Activated naive CD4-positive, alpha-beta T cell treated with anti-CD3 and anti-CD28 coated beads for 36 hours (primary cell): ENCODE data around the gene E2F3. TPM values are rescaled to one million over a fixed set of nuclear protein-coding genes. Genes with fewer than 3 reads are reported as not detected.
A peak's percentile ranks its signal among the peaks of the same experiment; 100 is the strongest.

ENCODE experiments used
- CTCF ChIA-PET: fragments of 350-600 bp; sonication (Branson Sonifier 250); formaldehyde crosslinking; loops from one replicate; lab custom pipeline; 2021; ENCODE audit warnings: antibody characterized with exemption; lab: Charles Lee
- DNase-seq: peaks from one replicate; pipeline ENCODE4 v3.0.0-alpha.2; 2020
- H3K27ac Mint-ChIP-seq: one replicate; pipeline ENCODE4 v1.8.0; 2021; ENCODE audit warnings: mild to moderate bottlenecking, mixed read lengths
- H3K27me3 Mint-ChIP-seq: one replicate; pipeline ENCODE4 v1.8.0; 2021; ENCODE audit warnings: low read depth, mixed read lengths
- H3K36me3 Mint-ChIP-seq: one replicate; pipeline ENCODE4 v1.8.0; 2021; ENCODE audit warnings: low read depth, mixed read lengths
- H3K4me1 Mint-ChIP-seq: one replicate; pipeline ENCODE4 v1.8.0; 2021; ENCODE audit warnings: low read depth, mixed read lengths
- H3K4me3 Mint-ChIP-seq: one replicate; pipeline ENCODE4 v1.8.0; 2021; ENCODE audit warnings: mild to moderate bottlenecking, moderate library complexity, mixed read lengths
- H3K9me3 Mint-ChIP-seq: one replicate; pipeline ENCODE4 v1.8.0; 2021; ENCODE audit warnings: mixed read lengths
- intact Hi-C: fragments of 100-400 bp; cut with micrococcal nuclease; formaldehyde crosslinking; loops from one replicate; pipeline ENCODE4 v1.15.1; 2023
- total RNA-seq, 2 experiments: library from RNA; stranded (reverse); gene quantifications; one replicate each; pipeline ENCODE4 v1.2.3, GENCODE V29; 2021

Gene E2F3
- total RNA-seq, 2 experiments from 2014 or later = 12.7 to 13.1 TPM

DNA sequence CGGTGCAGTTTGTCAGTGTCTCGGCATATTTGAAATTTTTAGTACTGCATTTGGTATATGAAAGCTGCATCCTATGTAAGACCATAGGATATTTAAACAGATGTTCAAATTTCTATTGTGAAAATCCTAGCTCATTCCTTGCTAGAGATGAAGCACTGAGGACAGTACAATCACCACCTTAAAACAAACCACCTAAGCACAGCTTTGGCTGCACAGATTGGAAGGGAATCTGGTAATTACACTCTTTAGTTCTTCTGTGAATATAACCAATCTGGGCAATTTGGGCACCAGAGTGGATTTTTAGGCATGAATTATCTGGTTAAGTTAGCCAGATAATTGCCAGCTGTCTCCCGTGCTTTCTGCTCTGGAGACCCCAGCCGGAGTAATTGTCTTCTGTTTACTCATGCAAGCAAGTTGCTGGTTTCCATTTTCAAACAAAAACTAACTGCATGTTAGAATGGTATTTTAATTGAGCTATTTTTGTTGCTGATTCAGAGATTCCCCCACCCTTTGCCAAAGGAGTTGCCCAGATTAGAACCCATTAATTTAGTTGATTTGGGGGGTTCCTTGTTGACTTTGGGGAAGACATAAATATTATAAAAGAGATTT lies 36.9 kb downstream of the E2F3 start:
- H3K27ac Mint-ChIP-seq = no peak overlapping the region
- no peaks in the 10 kb centered on the region for H3K27me3 Mint-ChIP-seq

GRCh38 chr6:20439558-20439957 lies 37.9 kb downstream of the E2F3 start:
- CTCF ChIA-PET = no interaction called here
- intact Hi-C loops = no loop called here
- H3K4me3 Mint-ChIP-seq = no peak overlapping the region
- peaks cover 6% of the 10 kb centered on the region for H3K9me3 Mint-ChIP-seq
- peaks cover 11% of the 10 kb centered on the region for H3K4me1 Mint-ChIP-seq
- peaks cover 53% of the 10 kb centered on the region for H3K36me3 Mint-ChIP-seq
- no peaks in the 10 kb centered on the region for H3K27me3 Mint-ChIP-seq
- no peak for DNase-seq
- H3K27ac Mint-ChIP-seq = no peak overlapping the region

More for the DNA sequence above, 36.9 kb downstream of the E2F3 start:
- no peak overlapping the region for H3K4me3 Mint-ChIP-seq
- CTCF ChIA-PET = no interaction called here
- intact Hi-C loops = no loop called here
- peaks cover 50% of the 10 kb centered on the region for H3K36me3 Mint-ChIP-seq
- DNase-seq = no peak
- peaks cover 6% of the 10 kb centered on the region for H3K9me3 Mint-ChIP-seq
- peaks cover 6% of the 10 kb centered on the region for H3K4me1 Mint-ChIP-seq

DNA sequence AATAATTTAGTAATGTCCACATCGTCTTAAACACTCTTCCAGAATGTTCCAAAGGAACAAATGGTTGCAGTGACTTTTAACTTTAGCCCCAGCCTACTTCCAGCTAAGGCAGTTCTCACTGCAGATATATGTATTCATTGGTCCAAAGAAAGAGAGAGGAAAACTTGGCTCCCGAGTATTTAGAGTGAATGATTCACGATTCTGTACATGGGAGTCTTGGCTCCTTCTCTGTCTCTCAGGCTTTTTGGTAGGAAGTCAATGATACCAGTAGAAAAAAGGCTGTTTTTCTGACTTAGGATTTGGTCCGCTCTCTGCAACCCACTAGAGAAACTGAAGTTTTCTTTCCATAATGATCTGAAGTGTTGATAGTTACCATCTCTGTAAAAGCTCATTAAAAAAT lies 38.6 kb downstream of the E2F3 start:
- no peak overlapping the region for H3K4me3 Mint-ChIP-seq
- no peak for DNase-seq
- H3K27me3 Mint-ChIP-seq = no peaks in the 10 kb centered on the region
- CTCF ChIA-PET = no interaction called here
- peaks cover 6% of the 10 kb centered on the region for H3K9me3 Mint-ChIP-seq
- H3K4me1 Mint-ChIP-seq = peaks cover 14% of the 10 kb centered on the region
- no peak overlapping the region for H3K27ac Mint-ChIP-seq
- peaks cover 49% of the 10 kb centered on the region for H3K36me3 Mint-ChIP-seq
- intact Hi-C loops = no loop called here

DNA sequence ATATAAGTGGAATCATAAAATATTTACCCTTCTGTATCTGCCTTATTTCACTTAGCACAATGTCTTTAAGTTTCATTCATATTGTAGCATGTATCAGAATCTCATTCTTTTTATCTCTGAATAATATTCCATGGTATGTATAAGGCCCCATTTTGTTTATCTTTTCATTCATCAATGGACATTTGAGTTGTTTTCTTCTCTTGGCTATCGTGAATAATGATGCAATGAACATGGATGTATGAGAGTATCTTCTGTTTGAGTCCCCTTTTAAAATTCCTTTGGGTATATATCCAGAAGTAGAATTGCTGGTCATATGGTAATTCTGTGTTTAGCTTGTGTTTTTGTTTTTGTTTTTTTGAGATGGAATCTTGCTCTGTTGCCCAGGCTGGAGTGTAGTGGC lies 39.6 kb downstream of the E2F3 start:
- Mint-ChIP-seq H3K9me3 (peaks cover 6% of the 10 kb centered on the region), H3K4me1 (peaks cover 17% of the 10 kb centered on the region), H3K27me3 (no peaks in the 10 kb centered on the region), H3K36me3 (peaks cover 46% of the 10 kb centered on the region), H3K27ac (no peak overlapping the region), H3K4me3 (no peak overlapping the region)
- CTCF ChIA-PET = no interaction called here
- intact Hi-C loops = no loop called here
- no peak for DNase-seq

DNA sequence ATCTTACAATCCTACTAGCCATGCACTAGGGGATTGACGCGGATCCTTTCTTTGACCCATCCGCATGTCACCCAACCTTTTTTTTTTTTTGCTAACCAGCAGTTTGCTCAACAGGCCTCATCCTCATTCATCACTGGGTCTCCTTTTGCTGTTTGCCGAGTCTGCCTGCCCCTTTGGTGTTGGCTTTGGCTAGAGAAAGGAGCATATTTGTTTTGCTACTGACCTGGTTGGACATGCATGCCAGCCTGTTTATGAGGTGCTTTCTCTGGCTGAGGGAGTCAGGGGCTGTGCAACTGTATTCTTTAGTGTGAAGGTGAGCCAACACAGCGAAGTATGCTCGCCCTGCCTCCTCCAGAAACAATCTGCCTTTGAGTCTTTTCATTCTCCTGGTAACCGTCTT lies 40.2 kb downstream of the E2F3 start:
- Mint-ChIP-seq H3K27ac (no peak overlapping the region), H3K9me3 (peaks cover 6% of the 10 kb centered on the region), H3K4me3 (no peak overlapping the region), H3K4me1 (peaks cover 17% of the 10 kb centered on the region), H3K36me3 (peaks cover 42% of the 10 kb centered on the region), H3K27me3 (no peaks in the 10 kb centered on the region)
- intact Hi-C loops = no loop called here
- CTCF ChIA-PET = no interaction called here
- no peak for DNase-seq

- Mint-ChIP-seq H3K4me1 (peaks cover 23% of the 10 kb centered on the region), H3K27ac (no peak overlapping the region), H3K9me3 (no peaks in the 10 kb centered on the region), H3K4me3 (no peak overlapping the region), H3K36me3 (peaks cover 25% of the 10 kb centered on the region), H3K27me3 (no peaks in the 10 kb centered on the region)
- peak; percentile 15 for DNase-seq
- intact Hi-C loops = no loop called here
- CTCF ChIA-PET = interaction anchor here (1.3 kb wide), 1 partner anchor 40 kb away, joined by 5 read pairs; no protein-coding TSS in a partner anchor
Observed at GRCh38 chr6:20444786-20445271, 43.1 kb downstream of the E2F3 start.

DNA sequence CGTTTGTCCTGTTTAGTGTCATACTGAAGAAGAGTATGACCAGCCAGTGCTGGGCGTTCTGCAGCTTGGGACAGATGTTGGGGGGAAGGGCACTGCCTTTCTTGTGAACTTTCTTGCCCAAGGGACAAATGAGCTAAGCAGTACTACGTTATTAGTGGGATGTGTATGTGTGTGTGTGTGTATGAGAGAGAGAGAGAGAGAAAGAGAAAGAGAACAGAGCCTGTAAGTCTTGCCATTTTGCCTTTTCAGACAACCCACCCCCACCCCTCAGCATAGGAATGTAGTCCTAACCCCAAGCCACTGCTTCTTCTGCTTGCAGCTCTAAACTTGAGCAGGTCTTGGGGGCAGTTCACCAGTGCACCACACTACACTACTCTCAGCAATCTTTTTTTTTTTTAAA lies 45.5 kb downstream of the E2F3 start:
- no peaks in the 10 kb centered on the region for H3K27me3 Mint-ChIP-seq
- no peak overlapping the region for H3K4me3 Mint-ChIP-seq
- H3K9me3 Mint-ChIP-seq = no peaks in the 10 kb centered on the region
- no peak overlapping the region for H3K27ac Mint-ChIP-seq
- CTCF ChIA-PET = interaction anchor here (0.9 kb wide), 1 partner anchor 47 kb away, joined by 3 read pairs; no protein-coding TSS in a partner anchor
- peaks cover 23% of the 10 kb centered on the region for H3K36me3 Mint-ChIP-seq
- peaks cover 32% of the 10 kb centered on the region for H3K4me1 Mint-ChIP-seq
- intact Hi-C loops = no loop called here
- no peak for DNase-seq

DNA sequence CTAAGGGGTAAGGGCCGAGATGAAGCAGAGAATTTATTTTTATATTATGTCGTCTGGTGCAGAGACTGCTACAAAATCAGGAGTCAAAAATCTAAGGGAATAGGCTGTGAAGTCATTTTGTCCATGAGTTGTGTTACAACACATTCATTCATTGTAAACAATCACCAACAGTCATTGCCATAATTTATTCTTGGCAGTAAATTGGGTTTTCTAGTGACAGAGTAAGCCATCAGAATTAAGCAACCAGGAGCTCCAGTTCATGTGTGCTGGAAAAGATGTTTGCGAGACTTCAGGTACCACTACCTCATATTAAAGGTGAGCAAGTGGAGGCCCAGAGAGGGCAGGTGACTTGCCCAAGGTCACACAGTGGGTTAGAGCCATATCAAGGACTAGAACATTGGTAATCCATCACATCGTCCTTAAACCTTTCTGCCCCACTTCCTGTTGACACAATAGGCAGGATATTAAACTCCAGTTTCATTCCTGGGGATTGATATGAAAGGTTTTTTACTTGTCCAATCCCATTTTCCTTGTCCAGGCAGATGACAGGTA lies 46.0 kb downstream of the E2F3 start:
- intact Hi-C loops = no loop called here
- Mint-ChIP-seq H3K27me3 (no peaks in the 10 kb centered on the region), H3K9me3 (no peaks in the 10 kb centered on the region), H3K27ac (no peak overlapping the region), H3K4me3 (no peak overlapping the region), H3K36me3 (peaks cover 20% of the 10 kb centered on the region), H3K4me1 (peaks cover 32% of the 10 kb centered on the region)
- DNase-seq = no peak
- CTCF ChIA-PET = interaction anchor here (0.9 kb wide), 1 partner anchor 48 kb away, joined by 3 read pairs; no protein-coding TSS in a partner anchor

DNA sequence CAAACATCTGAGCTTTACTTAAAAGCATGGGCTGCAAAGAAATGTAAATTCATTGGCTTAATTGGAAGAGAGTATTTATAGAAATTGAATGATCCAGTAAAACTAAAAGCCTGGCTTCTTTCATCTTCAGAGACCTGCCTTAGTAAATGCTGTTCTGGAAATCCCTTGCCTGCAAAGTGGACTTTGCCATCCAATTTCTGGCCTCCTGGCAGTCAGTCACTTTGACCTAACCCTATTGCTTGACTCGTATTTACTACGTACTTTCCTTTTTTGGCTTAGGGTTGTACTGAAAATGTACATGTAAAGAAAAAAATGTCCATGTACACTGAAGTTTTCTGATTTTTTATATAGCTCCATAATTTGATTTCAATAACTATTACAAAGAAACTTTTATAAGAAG lies 47.1 kb downstream of the E2F3 start:
- Mint-ChIP-seq H3K9me3 (no peaks in the 10 kb centered on the region), H3K27ac (no peak overlapping the region), H3K36me3 (peaks cover 19% of the 10 kb centered on the region), H3K4me1 (peaks cover 39% of the 10 kb centered on the region), H3K27me3 (no peaks in the 10 kb centered on the region), H3K4me3 (no peak overlapping the region)
- intact Hi-C loops = no loop called here
- CTCF ChIA-PET = no interaction called here
- no peak for DNase-seq

DNA sequence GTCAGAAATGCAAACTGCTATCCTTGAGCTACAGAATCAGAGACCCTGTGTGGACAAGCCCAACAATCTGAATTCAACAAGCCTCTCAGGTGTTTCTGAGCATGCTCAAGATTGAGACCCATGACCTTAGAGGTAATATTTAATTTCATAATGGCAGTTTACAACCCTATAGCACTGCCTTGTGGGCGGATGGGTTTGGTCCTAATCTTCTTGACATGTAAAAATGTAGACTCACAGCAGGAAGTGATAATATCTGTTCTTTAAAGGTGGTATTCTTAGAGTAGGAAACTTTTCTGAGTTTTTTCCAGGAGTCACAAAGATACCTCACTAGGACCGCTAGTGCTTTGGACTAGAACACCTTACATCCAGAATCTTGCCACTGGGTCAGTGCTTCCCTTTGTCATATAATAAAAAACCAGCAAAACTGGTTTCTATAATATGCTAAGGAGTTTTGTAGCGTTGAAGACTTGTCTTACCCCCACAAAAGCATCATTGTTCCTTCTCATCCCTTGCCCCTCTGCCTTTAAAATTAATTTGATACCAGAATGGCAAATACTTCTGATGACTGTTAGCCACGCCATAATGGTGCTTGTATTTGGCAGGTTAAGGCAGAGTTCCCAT lies 52.6 kb downstream of the E2F3 start:
- DNase-seq = no peak
- CTCF ChIA-PET = interaction anchor here (1.1 kb wide), 1 partner anchor 164 kb away, joined by 3 read pairs; no protein-coding TSS in a partner anchor
- no peak overlapping the region for H3K4me3 Mint-ChIP-seq
- no peak overlapping the region for H3K27ac Mint-ChIP-seq
- peaks cover 21% of the 10 kb centered on the region for H3K36me3 Mint-ChIP-seq
- intact Hi-C loops = no loop called here
- no peaks in the 10 kb centered on the region for H3K9me3 Mint-ChIP-seq
- peaks cover 25% of the 10 kb centered on the region for H3K4me1 Mint-ChIP-seq
- no peaks in the 10 kb centered on the region for H3K27me3 Mint-ChIP-seq

GRCh38 chr6:20455251-20455940 lies 53.7 kb downstream of the E2F3 start:
- Mint-ChIP-seq H3K9me3 (no peaks in the 10 kb centered on the region), H3K4me3 (no peak overlapping the region), H3K4me1 (peaks cover 23% of the 10 kb centered on the region), H3K36me3 (peaks cover 28% of the 10 kb centered on the region), H3K27me3 (no peaks in the 10 kb centered on the region), H3K27ac (no peak overlapping the region)
- intact Hi-C loops = no loop called here
- DNase-seq = no peak
- CTCF ChIA-PET = no interaction called here
